ENCODE data around the gene ERO1A. TPM values are rescaled to one million over a fixed set of nuclear protein-coding genes. Genes with fewer than 3 reads are reported as not detected.

ERO1A gene
- total and polyA plus RNA-seq, 2 of the 4 experiments (the other 2 are of a cell fraction), result 29.7 to 44.6 TPM

- H4K91ac ChIP-seq (ENCODE audit: insufficient read depth, low read depth, low read length), result no peak overlapping the region
- peak; percentile 75 for DNase-seq
- H3K56ac ChIP-seq (ENCODE audit: extremely low read depth, insufficient read depth, low read length), result no peak overlapping the region
- ChIA-PET POLR2A (ENCODE audit: unreplicated experiment) (interaction anchor here (0.5 kb wide), 1 partner anchor 19 kb away, joined by 3 read pairs; no protein-coding TSS in a partner anchor), CTCF (no interaction called here)
- H3K4me2 ChIP-seq (ENCODE audit: low read depth, low read length), result peak overlapping the region; percentile 9
- no peak overlapping the region for H3K4ac ChIP-seq (ENCODE audit: low read depth, low read length)
- H3K36me3 ChIP-seq (ENCODE audit: control insufficient read depth, insufficient read depth, low read length), result no peaks in the 10 kb centered on the region
- no peak overlapping the region for H2AK5ac ChIP-seq (ENCODE audit: low read depth, low read length)
- intact Hi-C loops (cut with micrococcal nuclease), result loop anchor here (5.0 kb wide), 2 partner anchors 380 to 395 kb away; partner anchors contain the start of gene PTGER2
- H3K23ac ChIP-seq (ENCODE audit: low read depth, low read length), result peak overlapping the region; percentile 54; the same call in 1 of the 2 replicates
- in situ Hi-C loops (cut with MboI; ENCODE audit: low sequenced_read_pairs), result loop anchor here (25.0 kb wide), 1 partner anchor 380 kb away; the partner anchor contains the start of gene PTGER2
- H4K8ac ChIP-seq (ENCODE audit: low read depth in 2 of 2, low read length in 2 of 2), result no peak overlapping the region
- no peak overlapping the region for H3K27ac ChIP-seq (ENCODE audit: insufficient read depth, low read length)
- no peak overlapping the region for H2AK9ac ChIP-seq (replicated peaks; ENCODE audit: low read depth, low read length, poor library complexity)
- H3K18ac ChIP-seq (ENCODE audit: low read depth, low read length), result no peak overlapping the region
- H4K5ac ChIP-seq (ENCODE audit: low read depth, low read length), result no peak overlapping the region
- H2BK20ac ChIP-seq (ENCODE audit: low read depth, low read length), result no peak overlapping the region
- BruUV-seq (replicated peaks), result no TSS peak
- peaks cover 10 to 61% of the 10 kb centered on the region in 2 experiments for H3K79me1 ChIP-seq (ENCODE audit: low read depth in 1 of 2, low read length in 2 of 2)
- no peak for TF ChIP-seq RAD21 (IDR thresholded peaks at IDR 0.05; ENCODE audit: low read length)
- TF ChIP-seq CEBPB (IDR thresholded peaks at IDR 0.05; ENCODE audit: low read depth, low read length), result peak; percentile 84
- peaks cover 44% of the 10 kb centered on the region for H4K20me1 ChIP-seq (ENCODE audit: insufficient read depth, low read length)
- peak; percentile 10; the same call in 1 of the 2 replicates for ATAC-seq (ENCODE audit: low read depth)
- dilution Hi-C loops (cut with HindIII; ENCODE audit: low sequenced_read_pairs, unreplicated experiment), result no loop called here
- H3K4me1 ChIP-seq (ENCODE audit: control insufficient read depth, insufficient read depth, low read length), result peaks cover 2% of the 10 kb centered on the region
- H3K9me3 ChIP-seq (ENCODE audit: control insufficient read depth, insufficient read depth, low read length), result no peaks in the 10 kb centered on the region
- no CpG with 5 or more reads among the region's 5 CpGs for WGBS, 2 experiments (ENCODE audit: extremely low coverage in 2 of 2, insufficient read length in 1 of 2)
- H3K27me3 ChIP-seq (ENCODE audit: control insufficient read depth, insufficient read depth, low read length), result no peaks in the 10 kb centered on the region
- no peak overlapping the region for H3K14ac ChIP-seq (replicated peaks; ENCODE audit: low read depth, low read length)
- H2AFZ ChIP-seq (replicated peaks; ENCODE audit: low read length, poor library complexity), result no peak overlapping the region
- peaks cover 3% of the 10 kb centered on the region; the same call in 1 of the 2 replicates for H3K9me1 ChIP-seq (ENCODE audit: insufficient read depth, low read length)
- no peak overlapping the region for H2BK15ac ChIP-seq (ENCODE audit: low read depth, low read length)
- H3K9ac ChIP-seq (ENCODE audit: low read depth, low read length), result no peak overlapping the region
- H3K4me3 ChIP-seq (ENCODE audit: insufficient read depth, low read depth, low read length), result no peak overlapping the region; the same call in 1 of the 2 replicates
- peak overlapping the region; percentile 28 for H2BK5ac ChIP-seq (ENCODE audit: low read depth, low read length, poor library complexity, severe bottlenecking)
- H2BK120ac ChIP-seq (ENCODE audit: low read depth, low read length), result no peak overlapping the region
Measured at GRCh38 chr14:52692248-52692962, 3.0 kb downstream of the ERO1A start.
